Fibroblast of skin of right quadriceps (primary cell): ENCODE measurements around the gene MPEG1.

Source experiments
- DNase-seq: peaks from one replicate; pipeline ENCODE4 v3.0.0-alpha.2; 2013

Gene MPEG1

GRCh38 chr11:59186130-59186594 is 26.6 kb downstream of the MPEG1 start:
- no peak for DNase-seq

GRCh38 chr11:59185386-59185945 is 27.3 kb downstream of the MPEG1 start:
- DNase-seq, result no peak

- no peak for DNase-seq
Measured at GRCh38 chr11:59184691-59185339, 27.9 kb downstream of the MPEG1 start.

- no peak for DNase-seq
Measured at GRCh38 chr11:59183771-59184170, 29.0 kb downstream of the MPEG1 start.

GRCh38 chr11:59182457-59183151 is 30.1 kb downstream of the MPEG1 start:
- no peak for DNase-seq

GRCh38 chr11:59181746-59182456 is 30.8 kb downstream of the MPEG1 start:
- no peak for DNase-seq

GRCh38 chr11:59180907-59181306 is 31.8 kb downstream of the MPEG1 start:
- DNase-seq, result no peak

- DNase-seq, result no peak
Measured at GRCh38 chr11:59180168-59180776, 32.5 kb downstream of the MPEG1 start.

GRCh38 chr11:59179121-59179520 is 33.6 kb downstream of the MPEG1 start:
- no peak for DNase-seq

GRCh38 chr11:59178402-59178801 is 34.3 kb downstream of the MPEG1 start:
- no peak for DNase-seq

GRCh38 chr11:59176330-59176729 is 36.4 kb downstream of the MPEG1 start:
- no peak for DNase-seq

GRCh38 chr11:59175091-59175501 is 37.6 kb downstream of the MPEG1 start:
- no peak for DNase-seq

GRCh38 chr11:59174664-59175033 is 38.1 kb downstream of the MPEG1 start:
- peak; percentile 39 for DNase-seq

- peak; percentile 57 for DNase-seq
Measured at GRCh38 chr11:59173964-59174663, 38.6 kb downstream of the MPEG1 start.

- DNase-seq, result peak; percentile 49
Measured at GRCh38 chr11:59173080-59173963, 39.4 kb downstream of the MPEG1 start.

GRCh38 chr11:59172345-59173079 is 40.2 kb downstream of the MPEG1 start:
- DNase-seq, result no peak

- peak; percentile 86 for DNase-seq
Measured at GRCh38 chr11:59171508-59172322, 41.0 kb downstream of the MPEG1 start, which contains the start of gene DTX4. DTX4 (plus strand) TSS chr11:59172132; CDS start chr11:59172596, 464 bp downstream.

GRCh38 chr11:59164028-59164427 is 48.7 kb downstream of the MPEG1 start:
- no peak for DNase-seq
